H1 (cell line): ENCODE data around the gene BMPR1A. TPM values are rescaled to one million over a fixed set of nuclear protein-coding genes. Genes with fewer than 3 reads are reported as not detected.

ENCODE experiments used
- BCL11A ChIP-seq, 2 experiments: IDR thresholded peaks; one replicate each; pipeline ENCODE4 v1.6.1; 2011; ENCODE audit warnings: low read depth in 2 of 2, low read length in 2 of 2, mild to moderate bottlenecking in 2 of 2
- POLR2A ChIP-seq, 2 experiments: IDR thresholded peaks; 1 replicate in 1 of 2; 2 replicates in 1 of 2; pipeline ENCODE4 v1.6.1; 2011; ENCODE audit warnings: low read depth in 2 of 2, low read length in 2 of 2, mild to moderate bottlenecking in 2 of 2; ENCODE audit errors: control extremely low read depth in 1 of 2
- polyA plus RNA-seq, 7 experiments: library from polyadenylated mRNA; depleted of rRNA in 3 of 7; stranded (reverse) in 5 of 7; unstranded in 2 of 7; fragments of >200 nt in 5 of 7; fragments of 200-250 nt in 2 of 7; gene quantifications; 1 replicate in 5 of 7; 2 replicates in 1 of 7; 4 replicates in 1 of 7; pipeline versions ENCODE4 v1.2.1 to v1.2.3, GENCODE V29; 2011 to 2013; ENCODE audit warnings: missing spikeins in 2 of 7, mixed read lengths in 2 of 7
- total RNA-seq: library from RNA; stranded (reverse); fragmentation: NEBNext Ultra II Directional; extraction: Animal tissue kit (Norgen Biotek cat#: 25700); gene quantifications from 2 replicates; pipeline ENCODE4 v1.2.1, GENCODE V29; 2021

BMPR1A gene
- total and polyA plus RNA-seq, 2 of the 8 experiments (the other 6 are each of a cell fraction or from before 2014, with no cell fraction given) = 34.4 to 129 TPM

GRCh38 chr10:86768412-86769062 is 12.1 kb downstream of the BMPR1A start (continued):
- TF ChIP-seq POLR2A (IDR thresholded peaks at IDR 0.05; ENCODE audit: control extremely low read depth in 1 of 2, low read depth in 2 of 2, low read length in 2 of 2) (no peak), BCL11A (IDR thresholded peaks at IDR 0.05; ENCODE audit: low read depth in 2 of 2, low read length in 2 of 2) (no peak)
